GM23338 (cell line): ENCODE data around the gene ACTA2. TPM values are rescaled to one million over a fixed set of nuclear protein-coding genes. Genes with fewer than 3 reads are reported as not detected.

ENCODE experiments used
- ATAC-seq: fragments of 200-7000 bp; cut with Tn5 transposase; 3 replicates; pipeline ENCODE4 v1.9.1; 2020
- DNase-seq: peaks from one replicate; pipeline ENCODE4 v3.0.0-alpha.2; 2015; ENCODE audit warnings: low spot score
- H2AFZ ChIP-seq: fragments of 200-600 bp; sonication (generic); 2 replicates; pipeline ENCODE4 v1.8.0; 2016; ENCODE audit warnings: antibody characterized with exemption, mild to moderate bottlenecking, moderate library complexity
- H3F3A ChIP-seq: fragments of 200-600 bp; sonication (generic); replicated peaks from 2 replicates; pipeline ENCODE4 v1.8.0; 2017; ENCODE audit warnings: antibody characterized with exemption, mixed run types, low read depth
- H3K27ac ChIP-seq: fragments of 200-600 bp; sonication (generic); 2 replicates; pipeline ENCODE4 v1.6.1; 2016; ENCODE audit warnings: low read depth
- H3K27me3 ChIP-seq: fragments of 200-600 bp; sonication (generic); 2 replicates; pipeline ENCODE4 v1.8.0; 2016; ENCODE audit warnings: mild to moderate bottlenecking, mixed run types, moderate library complexity; ENCODE audit not compliant: insufficient read depth
- H3K36me3 ChIP-seq: fragments of 200-600 bp; sonication (generic); 2 replicates; pipeline ENCODE4 v1.8.0; 2016; ENCODE audit warnings: mild to moderate bottlenecking; ENCODE audit not compliant: insufficient read depth
- H3K4me1 ChIP-seq: fragments of 200-600 bp; sonication (generic); 2 replicates; pipeline ENCODE4 v1.8.0; 2016; ENCODE audit warnings: mild to moderate bottlenecking, moderate library complexity; ENCODE audit not compliant: insufficient read depth
- H3K4me2 ChIP-seq: fragments of 200-600 bp; sonication (generic); 2 replicates; pipeline ENCODE4 v1.7.1; 2017; ENCODE audit warnings: mixed run types
- H3K4me3 ChIP-seq: fragments of 200-600 bp; sonication (generic); 2 replicates; pipeline ENCODE4 v1.6.1; 2016; ENCODE audit warnings: mixed run types
- H3K79me2 ChIP-seq: fragments of 200-600 bp; sonication (generic); replicated peaks from 2 replicates; pipeline ENCODE4 v1.8.0; 2017; ENCODE audit warnings: mild to moderate bottlenecking; ENCODE audit not compliant: insufficient read depth
- H3K9me2 ChIP-seq: fragments of 200-600 bp; sonication (generic); 2 replicates; pipeline ENCODE4 v1.8.0; 2017; ENCODE audit not compliant: insufficient read depth
- H4K20me1 ChIP-seq: fragments of 200-600 bp; sonication (generic); replicated peaks from 2 replicates; pipeline ENCODE4 v1.8.0; 2017; ENCODE audit warnings: mild to moderate bottlenecking; ENCODE audit not compliant: insufficient read depth
- H3K27ac Mint-ChIP-seq: 2 replicates; pipeline ENCODE4 v1.8.0; 2020; ENCODE audit warnings: inconsistent platforms, mild to moderate bottlenecking, moderate library complexity, mixed read lengths
- H3K27me3 Mint-ChIP-seq: 3 replicates; pipeline ENCODE4 v1.8.0; 2022; ENCODE audit warnings: low read depth, mild to moderate bottlenecking, moderate library complexity, mixed read lengths, inconsistent platforms; ENCODE audit not compliant: insufficient read depth, poor library complexity
- H3K36me3 Mint-ChIP-seq: 3 replicates; pipeline ENCODE4 v1.8.0; 2021; ENCODE audit warnings: low read depth, mild to moderate bottlenecking, inconsistent platforms, moderate library complexity, mixed read lengths
- H3K4me1 Mint-ChIP-seq: 3 replicates; pipeline ENCODE4 v1.8.0; 2020; ENCODE audit warnings: mild to moderate bottlenecking, inconsistent platforms, mixed read lengths
- H3K4me3 Mint-ChIP-seq: 3 replicates; pipeline ENCODE4 v1.8.0; 2021; ENCODE audit warnings: moderate library complexity, mild to moderate bottlenecking, inconsistent platforms, mixed read lengths
- H3K9me3 Mint-ChIP-seq: 3 replicates; pipeline ENCODE4 v1.8.0; 2020; ENCODE audit warnings: moderate library complexity, mild to moderate bottlenecking, inconsistent platforms, mixed read lengths
- polyA plus RNA-seq: library from polyadenylated mRNA; unstranded; fragments of >200 nt; fragmentation: Nextera tagmentation; extraction: Ambion mirVana; gene quantifications from 2 replicates; pipeline ENCODE4 v1.2.1, GENCODE V29; 2016
- total RNA-seq: library from RNA; depleted of rRNA; stranded (reverse); fragments of >200 nt; shearing (Covaris generic); gene quantifications from 2 replicates; pipeline ENCODE4 v1.2.3, GENCODE V29; 2014
- TF ChIP-seq, protein P1 (sequence below): fragments of 250-450 bp; sonication (Bioruptor Pico); IDR thresholded peaks from 2 replicates; pipeline ENCODE4 v1.5.0; 2020; ENCODE audit warnings: mild to moderate bottlenecking, moderate library complexity
- TF ChIP-seq, protein P2 (sequence below): IDR thresholded peaks from one replicate; pipeline ENCODE4 v1.6.1; 2018; ENCODE audit warnings: antibody characterized with exemption; ENCODE audit not compliant: unreplicated experiment
- TF ChIP-seq, protein P3 (sequence below), 2 experiments: fragments of 200-600 bp in 1 of 2; sonication (generic) in 1 of 2; conservative IDR thresholded peaks; 2 replicates each; pipeline versions ENCODE4 v1.5.1 to v1.6.1; 2016 to 2017; ENCODE audit warnings: antibody characterized with exemption in 2 of 2, low read depth in 2 of 2, mild to moderate bottlenecking in 2 of 2, moderate library complexity in 1 of 2

ACTA2 gene
- total and polyA plus RNA-seq, 2 experiments from 2014 or later: 3.4 to 9.4 TPM

DNA sequence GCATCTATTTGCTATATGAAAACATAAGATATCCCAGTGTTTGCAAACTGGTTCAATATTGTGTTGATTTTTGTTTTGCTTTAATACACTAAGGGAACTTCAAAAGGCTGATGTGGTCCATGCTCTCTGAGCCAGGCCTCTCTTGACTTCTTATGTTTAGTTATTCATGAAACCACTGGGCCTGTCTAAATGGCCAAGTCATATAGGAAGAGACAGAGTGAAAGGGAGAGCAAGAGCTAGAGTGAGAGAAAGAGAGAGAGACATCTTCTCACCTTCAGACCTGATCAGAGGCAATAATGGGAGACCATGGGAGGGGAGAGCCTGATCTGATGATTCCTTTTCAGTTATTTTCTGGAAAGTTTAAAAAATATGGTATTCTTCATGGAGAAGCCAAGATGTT lies 32.0 kb upstream of the ACTA2 start (continued):
- TF ChIP-seq, protein P1, sequence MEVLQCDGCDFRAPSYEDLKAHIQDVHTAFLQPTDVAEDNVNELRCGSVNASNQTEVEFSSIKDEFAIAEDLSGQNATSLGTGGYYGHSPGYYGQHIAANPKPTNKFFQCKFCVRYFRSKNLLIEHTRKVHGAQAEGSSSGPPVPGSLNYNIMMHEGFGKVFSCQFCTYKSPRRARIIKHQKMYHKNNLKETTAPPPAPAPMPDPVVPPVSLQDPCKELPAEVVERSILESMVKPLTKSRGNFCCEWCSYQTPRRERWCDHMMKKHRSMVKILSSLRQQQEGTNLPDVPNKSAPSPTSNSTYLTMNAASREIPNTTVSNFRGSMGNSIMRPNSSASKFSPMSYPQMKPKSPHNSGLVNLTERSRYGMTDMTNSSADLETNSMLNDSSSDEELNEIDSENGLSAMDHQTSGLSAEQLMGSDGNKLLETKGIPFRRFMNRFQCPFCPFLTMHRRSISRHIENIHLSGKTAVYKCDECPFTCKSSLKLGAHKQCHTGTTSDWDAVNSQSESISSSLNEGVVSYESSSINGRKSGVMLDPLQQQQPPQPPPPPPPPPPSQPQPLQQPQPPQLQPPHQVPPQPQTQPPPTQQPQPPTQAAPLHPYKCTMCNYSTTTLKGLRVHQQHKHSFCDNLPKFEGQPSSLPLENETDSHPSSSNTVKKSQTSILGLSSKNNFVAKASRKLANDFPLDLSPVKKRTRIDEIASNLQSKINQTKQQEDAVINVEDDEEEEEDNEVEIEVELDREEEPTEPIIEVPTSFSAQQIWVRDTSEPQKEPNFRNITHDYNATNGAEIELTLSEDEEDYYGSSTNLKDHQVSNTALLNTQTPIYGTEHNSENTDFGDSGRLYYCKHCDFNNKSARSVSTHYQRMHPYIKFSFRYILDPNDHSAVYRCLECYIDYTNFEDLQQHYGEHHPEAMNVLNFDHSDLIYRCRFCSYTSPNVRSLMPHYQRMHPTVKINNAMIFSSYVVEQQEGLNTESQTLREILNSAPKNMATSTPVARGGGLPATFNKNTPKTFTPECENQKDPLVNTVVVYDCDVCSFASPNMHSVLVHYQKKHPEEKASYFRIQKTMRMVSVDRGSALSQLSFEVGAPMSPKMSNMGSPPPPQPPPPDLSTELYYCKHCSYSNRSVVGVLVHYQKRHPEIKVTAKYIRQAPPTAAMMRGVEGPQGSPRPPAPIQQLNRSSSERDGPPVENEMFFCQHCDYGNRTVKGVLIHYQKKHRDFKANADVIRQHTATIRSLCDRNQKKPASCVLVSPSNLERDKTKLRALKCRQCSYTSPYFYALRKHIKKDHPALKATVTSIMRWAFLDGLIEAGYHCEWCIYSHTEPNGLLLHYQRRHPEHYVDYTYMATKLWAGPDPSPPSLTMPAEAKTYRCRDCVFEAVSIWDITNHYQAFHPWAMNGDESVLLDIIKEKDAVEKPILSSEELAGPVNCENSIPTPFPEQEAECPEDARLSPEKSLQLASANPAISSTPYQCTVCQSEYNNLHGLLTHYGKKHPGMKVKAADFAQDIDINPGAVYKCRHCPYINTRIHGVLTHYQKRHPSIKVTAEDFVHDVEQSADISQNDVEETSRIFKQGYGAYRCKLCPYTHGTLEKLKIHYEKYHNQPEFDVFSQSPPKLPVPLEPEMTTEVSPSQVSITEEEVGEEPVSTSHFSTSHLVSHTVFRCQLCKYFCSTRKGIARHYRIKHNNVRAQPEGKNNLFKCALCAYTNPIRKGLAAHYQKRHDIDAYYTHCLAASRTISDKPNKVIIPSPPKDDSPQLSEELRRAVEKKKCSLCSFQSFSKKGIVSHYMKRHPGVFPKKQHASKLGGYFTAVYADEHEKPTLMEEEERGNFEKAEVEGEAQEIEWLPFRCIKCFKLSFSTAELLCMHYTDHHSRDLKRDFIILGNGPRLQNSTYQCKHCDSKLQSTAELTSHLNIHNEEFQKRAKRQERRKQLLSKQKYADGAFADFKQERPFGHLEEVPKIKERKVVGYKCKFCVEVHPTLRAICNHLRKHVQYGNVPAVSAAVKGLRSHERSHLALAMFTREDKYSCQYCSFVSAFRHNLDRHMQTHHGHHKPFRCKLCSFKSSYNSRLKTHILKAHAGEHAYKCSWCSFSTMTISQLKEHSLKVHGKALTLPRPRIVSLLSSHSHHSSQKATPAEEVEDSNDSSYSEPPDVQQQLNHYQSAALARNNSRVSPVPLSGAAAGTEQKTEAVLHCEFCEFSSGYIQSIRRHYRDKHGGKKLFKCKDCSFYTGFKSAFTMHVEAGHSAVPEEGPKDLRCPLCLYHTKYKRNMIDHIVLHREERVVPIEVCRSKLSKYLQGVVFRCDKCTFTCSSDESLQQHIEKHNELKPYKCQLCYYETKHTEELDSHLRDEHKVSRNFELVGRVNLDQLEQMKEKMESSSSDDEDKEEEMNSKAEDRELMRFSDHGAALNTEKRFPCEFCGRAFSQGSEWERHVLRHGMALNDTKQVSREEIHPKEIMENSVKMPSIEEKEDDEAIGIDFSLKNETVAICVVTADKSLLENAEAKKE (CRISPR knock-in tag): no peak
- TF ChIP-seq, protein P2, sequence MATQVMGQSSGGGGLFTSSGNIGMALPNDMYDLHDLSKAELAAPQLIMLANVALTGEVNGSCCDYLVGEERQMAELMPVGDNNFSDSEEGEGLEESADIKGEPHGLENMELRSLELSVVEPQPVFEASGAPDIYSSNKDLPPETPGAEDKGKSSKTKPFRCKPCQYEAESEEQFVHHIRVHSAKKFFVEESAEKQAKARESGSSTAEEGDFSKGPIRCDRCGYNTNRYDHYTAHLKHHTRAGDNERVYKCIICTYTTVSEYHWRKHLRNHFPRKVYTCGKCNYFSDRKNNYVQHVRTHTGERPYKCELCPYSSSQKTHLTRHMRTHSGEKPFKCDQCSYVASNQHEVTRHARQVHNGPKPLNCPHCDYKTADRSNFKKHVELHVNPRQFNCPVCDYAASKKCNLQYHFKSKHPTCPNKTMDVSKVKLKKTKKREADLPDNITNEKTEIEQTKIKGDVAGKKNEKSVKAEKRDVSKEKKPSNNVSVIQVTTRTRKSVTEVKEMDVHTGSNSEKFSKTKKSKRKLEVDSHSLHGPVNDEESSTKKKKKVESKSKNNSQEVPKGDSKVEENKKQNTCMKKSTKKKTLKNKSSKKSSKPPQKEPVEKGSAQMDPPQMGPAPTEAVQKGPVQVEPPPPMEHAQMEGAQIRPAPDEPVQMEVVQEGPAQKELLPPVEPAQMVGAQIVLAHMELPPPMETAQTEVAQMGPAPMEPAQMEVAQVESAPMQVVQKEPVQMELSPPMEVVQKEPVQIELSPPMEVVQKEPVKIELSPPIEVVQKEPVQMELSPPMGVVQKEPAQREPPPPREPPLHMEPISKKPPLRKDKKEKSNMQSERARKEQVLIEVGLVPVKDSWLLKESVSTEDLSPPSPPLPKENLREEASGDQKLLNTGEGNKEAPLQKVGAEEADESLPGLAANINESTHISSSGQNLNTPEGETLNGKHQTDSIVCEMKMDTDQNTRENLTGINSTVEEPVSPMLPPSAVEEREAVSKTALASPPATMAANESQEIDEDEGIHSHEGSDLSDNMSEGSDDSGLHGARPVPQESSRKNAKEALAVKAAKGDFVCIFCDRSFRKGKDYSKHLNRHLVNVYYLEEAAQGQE: no peak

DNA sequence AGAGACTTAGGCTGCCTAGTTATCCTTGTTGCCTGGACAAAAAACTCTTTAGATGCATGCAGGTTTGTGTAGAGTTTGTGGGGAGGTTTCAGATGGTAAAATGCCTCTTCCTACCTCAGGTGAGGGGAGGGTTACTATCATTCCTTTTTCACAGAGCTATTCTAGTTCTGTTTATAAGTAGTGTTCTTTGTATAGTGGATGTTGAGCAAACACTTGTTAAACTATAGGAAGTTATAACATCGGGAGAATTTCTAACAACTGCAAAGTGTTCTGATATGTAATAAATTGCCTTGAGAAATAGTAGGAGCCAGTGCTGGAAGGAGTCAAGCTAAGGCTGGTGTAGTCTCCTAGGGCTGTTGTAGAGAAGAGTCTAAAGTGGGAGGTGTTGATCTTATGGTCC lies 31.4 kb upstream of the ACTA2 start:
- no peak overlapping the region for H3K27ac Mint-ChIP-seq
- no peak overlapping the region for H3K4me3 Mint-ChIP-seq
- peaks cover 5% of the 10 kb centered on the region for H3K27me3 ChIP-seq
- no peaks in the 10 kb centered on the region for H3K36me3 ChIP-seq
- H3K4me3 ChIP-seq: no peak overlapping the region
- H2AFZ ChIP-seq: no peak overlapping the region
- peaks cover 9% of the 10 kb centered on the region; the same call in 2 of the 3 replicates for H3K4me1 Mint-ChIP-seq
- no peak for ATAC-seq
- no peaks in the 10 kb centered on the region for H3K9me3 Mint-ChIP-seq
- H3K36me3 Mint-ChIP-seq: no peaks in the 10 kb centered on the region
- no peaks in the 10 kb centered on the region for H4K20me1 ChIP-seq
- peaks cover 2% of the 10 kb centered on the region for H3K27me3 Mint-ChIP-seq
- no peak for DNase-seq
- H3K27ac ChIP-seq: no peak overlapping the region
- no peak overlapping the region for H3K4me2 ChIP-seq
- no peaks in the 10 kb centered on the region for H3F3A ChIP-seq
- H3K79me2 ChIP-seq: no peaks in the 10 kb centered on the region
- no peaks in the 10 kb centered on the region for H3K4me1 ChIP-seq
- H3K9me2 ChIP-seq: no peaks in the 10 kb centered on the region
- TF ChIP-seq, protein P1 (CRISPR knock-in tag): no peak
- TF ChIP-seq, protein P3, sequence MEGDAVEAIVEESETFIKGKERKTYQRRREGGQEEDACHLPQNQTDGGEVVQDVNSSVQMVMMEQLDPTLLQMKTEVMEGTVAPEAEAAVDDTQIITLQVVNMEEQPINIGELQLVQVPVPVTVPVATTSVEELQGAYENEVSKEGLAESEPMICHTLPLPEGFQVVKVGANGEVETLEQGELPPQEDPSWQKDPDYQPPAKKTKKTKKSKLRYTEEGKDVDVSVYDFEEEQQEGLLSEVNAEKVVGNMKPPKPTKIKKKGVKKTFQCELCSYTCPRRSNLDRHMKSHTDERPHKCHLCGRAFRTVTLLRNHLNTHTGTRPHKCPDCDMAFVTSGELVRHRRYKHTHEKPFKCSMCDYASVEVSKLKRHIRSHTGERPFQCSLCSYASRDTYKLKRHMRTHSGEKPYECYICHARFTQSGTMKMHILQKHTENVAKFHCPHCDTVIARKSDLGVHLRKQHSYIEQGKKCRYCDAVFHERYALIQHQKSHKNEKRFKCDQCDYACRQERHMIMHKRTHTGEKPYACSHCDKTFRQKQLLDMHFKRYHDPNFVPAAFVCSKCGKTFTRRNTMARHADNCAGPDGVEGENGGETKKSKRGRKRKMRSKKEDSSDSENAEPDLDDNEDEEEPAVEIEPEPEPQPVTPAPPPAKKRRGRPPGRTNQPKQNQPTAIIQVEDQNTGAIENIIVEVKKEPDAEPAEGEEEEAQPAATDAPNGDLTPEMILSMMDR (conservative IDR thresholded peaks at IDR 0.05; ENCODE audit: low read depth in 2 of 2): no peak
